ENCODE data around the gene ESPNL.

DNA sequence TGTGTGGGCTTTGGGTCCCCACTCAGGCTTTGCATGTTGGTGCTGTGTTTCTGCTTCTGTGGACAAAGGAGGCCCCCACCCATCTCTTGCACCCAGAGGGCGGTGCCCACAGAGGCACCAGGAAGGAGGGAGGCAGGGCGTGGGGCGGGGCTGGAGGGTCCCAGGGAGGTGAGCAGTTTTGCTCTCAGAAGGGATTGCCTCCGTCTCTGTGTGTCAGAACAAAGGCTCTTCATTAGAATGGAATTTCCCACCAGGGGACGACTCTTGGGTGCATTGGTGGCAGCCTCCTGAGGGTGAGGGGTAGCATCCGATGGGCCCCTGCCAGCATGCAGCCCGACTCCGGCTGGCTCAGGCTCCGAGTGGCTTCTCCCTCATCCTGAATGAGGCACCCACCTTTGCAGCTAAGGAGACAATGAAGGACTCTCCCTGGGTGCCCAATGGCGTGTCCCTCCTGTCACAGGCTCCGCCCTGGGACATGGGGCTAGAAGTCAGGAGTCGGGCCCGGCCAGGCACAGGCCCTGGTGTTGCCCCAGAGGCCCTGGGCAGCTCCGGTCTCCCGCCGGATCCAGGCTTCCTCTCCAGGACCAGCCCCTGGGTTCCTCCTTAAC lies 51.6 kb downstream of the ESPNL start:
- TF ChIP-seq, protein P1, sequence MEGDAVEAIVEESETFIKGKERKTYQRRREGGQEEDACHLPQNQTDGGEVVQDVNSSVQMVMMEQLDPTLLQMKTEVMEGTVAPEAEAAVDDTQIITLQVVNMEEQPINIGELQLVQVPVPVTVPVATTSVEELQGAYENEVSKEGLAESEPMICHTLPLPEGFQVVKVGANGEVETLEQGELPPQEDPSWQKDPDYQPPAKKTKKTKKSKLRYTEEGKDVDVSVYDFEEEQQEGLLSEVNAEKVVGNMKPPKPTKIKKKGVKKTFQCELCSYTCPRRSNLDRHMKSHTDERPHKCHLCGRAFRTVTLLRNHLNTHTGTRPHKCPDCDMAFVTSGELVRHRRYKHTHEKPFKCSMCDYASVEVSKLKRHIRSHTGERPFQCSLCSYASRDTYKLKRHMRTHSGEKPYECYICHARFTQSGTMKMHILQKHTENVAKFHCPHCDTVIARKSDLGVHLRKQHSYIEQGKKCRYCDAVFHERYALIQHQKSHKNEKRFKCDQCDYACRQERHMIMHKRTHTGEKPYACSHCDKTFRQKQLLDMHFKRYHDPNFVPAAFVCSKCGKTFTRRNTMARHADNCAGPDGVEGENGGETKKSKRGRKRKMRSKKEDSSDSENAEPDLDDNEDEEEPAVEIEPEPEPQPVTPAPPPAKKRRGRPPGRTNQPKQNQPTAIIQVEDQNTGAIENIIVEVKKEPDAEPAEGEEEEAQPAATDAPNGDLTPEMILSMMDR (IDR thresholded peaks at IDR 0.05; ENCODE audit: low read length), result no peak
- TF ChIP-seq EZH2 (optimal IDR thresholded peaks at IDR 0.05; ENCODE audit: low read depth, low read length), result no peak
- TF ChIP-seq EZH2phosphoT487 (IDR thresholded peaks at IDR 0.05; ENCODE audit: low read length), result no peak
